PC-9 (cell line): ENCODE data around the gene PTPRC.

Source experiments
- EZH2 ChIP-seq: fragments of 200-600 bp; sonication (generic); IDR thresholded peaks from 2 replicates; pipeline ENCODE4 v1.8.0; 2017; ENCODE audit warnings: antibody characterized with exemption, low read depth
- TF ChIP-seq, protein P1 (sequence below): fragments of 200-600 bp; sonication (generic); conservative IDR thresholded peaks from 2 replicates; pipeline ENCODE4 v1.6.1; 2017; ENCODE audit warnings: mixed run types, antibody characterized with exemption, mild to moderate bottlenecking, moderate library complexity

DNA sequence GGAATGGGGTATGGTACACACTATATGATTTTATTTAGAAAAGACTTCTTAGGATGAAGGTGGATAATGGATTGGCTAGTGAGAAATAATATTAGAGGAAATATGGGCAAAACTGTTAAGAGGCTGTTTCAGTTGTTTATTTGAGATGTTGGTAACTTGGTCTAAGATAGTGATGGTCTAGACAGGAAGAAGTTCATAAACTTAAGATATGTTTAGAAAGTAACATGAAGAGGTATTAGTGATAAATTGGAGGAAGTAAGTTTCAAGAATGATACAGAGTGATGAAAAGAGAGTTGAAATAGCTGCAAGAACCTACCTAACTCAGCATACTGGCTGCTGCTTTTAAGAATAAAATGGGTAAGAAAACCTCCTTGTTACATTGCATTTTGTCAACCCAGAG lies 9.2 kb upstream of the PTPRC start:
- TF ChIP-seq, protein P1, sequence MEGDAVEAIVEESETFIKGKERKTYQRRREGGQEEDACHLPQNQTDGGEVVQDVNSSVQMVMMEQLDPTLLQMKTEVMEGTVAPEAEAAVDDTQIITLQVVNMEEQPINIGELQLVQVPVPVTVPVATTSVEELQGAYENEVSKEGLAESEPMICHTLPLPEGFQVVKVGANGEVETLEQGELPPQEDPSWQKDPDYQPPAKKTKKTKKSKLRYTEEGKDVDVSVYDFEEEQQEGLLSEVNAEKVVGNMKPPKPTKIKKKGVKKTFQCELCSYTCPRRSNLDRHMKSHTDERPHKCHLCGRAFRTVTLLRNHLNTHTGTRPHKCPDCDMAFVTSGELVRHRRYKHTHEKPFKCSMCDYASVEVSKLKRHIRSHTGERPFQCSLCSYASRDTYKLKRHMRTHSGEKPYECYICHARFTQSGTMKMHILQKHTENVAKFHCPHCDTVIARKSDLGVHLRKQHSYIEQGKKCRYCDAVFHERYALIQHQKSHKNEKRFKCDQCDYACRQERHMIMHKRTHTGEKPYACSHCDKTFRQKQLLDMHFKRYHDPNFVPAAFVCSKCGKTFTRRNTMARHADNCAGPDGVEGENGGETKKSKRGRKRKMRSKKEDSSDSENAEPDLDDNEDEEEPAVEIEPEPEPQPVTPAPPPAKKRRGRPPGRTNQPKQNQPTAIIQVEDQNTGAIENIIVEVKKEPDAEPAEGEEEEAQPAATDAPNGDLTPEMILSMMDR = no peak
- TF ChIP-seq EZH2 = no peak
